ENCODE results near the gene CELF2. TPM values are rescaled to one million over a fixed set of nuclear protein-coding genes. Genes with fewer than 3 reads are reported as not detected.

Gene CELF2
- total and polyA plus RNA-seq, 10 donors = 13.5 to 180 (median 105) TPM

GRCh38 chr10:11217521-11217920, 199.8 kb downstream of the CELF2 start:
- intact Hi-C loops (cut with DNase I; ENCODE audit: low total_unique reads) = no loop called here
- WGBS, 5 donors = 88 to 95% (median 91%) methylated on average over 3 of the region's 3 CpGs
- Histone ChIP-seq H3K9me3 (no peaks in the 10 kb centered on the region), H3K36me3 (peaks cover 0 to 99% (median 28%) of the 10 kb centered on the region in 6 donors), H3K27ac (no peak overlapping the region), H3K4me3 (no peak overlapping the region), H3K27me3 (replicated peaks in 1 of 7) (no peaks in the 10 kb centered on the region), H3K4me1 (peaks cover 12 to 96% (median 56%) of the 10 kb centered on the region in 6 donors)
- TF ChIP-seq, protein P1, sequence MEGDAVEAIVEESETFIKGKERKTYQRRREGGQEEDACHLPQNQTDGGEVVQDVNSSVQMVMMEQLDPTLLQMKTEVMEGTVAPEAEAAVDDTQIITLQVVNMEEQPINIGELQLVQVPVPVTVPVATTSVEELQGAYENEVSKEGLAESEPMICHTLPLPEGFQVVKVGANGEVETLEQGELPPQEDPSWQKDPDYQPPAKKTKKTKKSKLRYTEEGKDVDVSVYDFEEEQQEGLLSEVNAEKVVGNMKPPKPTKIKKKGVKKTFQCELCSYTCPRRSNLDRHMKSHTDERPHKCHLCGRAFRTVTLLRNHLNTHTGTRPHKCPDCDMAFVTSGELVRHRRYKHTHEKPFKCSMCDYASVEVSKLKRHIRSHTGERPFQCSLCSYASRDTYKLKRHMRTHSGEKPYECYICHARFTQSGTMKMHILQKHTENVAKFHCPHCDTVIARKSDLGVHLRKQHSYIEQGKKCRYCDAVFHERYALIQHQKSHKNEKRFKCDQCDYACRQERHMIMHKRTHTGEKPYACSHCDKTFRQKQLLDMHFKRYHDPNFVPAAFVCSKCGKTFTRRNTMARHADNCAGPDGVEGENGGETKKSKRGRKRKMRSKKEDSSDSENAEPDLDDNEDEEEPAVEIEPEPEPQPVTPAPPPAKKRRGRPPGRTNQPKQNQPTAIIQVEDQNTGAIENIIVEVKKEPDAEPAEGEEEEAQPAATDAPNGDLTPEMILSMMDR (IDR thresholded peaks at IDR 0.05 in 8 of 11, conservative IDR thresholded peaks at IDR 0.05 in 3 of 11) = no peak
- TF ChIP-seq POLR2A (IDR thresholded peaks at IDR 0.05) (no peak), POLR2AphosphoS5 (IDR thresholded peaks at IDR 0.05) (no peak)
- DNase-seq = no peak

DNA sequence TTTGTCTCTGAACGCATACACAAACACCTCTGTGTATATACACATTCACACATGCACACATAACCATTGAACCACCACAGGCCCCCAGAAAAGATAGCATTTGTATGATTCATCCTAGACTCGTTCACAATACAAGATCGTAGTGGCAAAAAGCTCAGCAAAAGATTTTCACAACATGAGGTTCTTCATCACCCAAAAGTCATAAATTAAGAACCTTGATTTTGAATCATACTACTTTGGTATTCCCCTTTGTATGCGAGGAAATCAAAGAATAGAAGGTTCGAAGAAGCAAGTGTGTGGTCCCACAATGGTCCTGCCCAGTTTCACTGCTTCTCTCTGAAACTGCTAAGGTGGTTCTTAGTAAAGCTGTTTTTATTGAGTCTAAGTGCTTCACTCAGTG, 200.7 kb downstream of the CELF2 start:
- Histone ChIP-seq H3K27ac (no peak overlapping the region), H3K4me1 (peaks cover 8 to 96% (median 51%) of the 10 kb centered on the region in 6 donors), H3K27me3 (replicated peaks in 1 of 7) (no peaks in the 10 kb centered on the region), H3K4me3 (no peak overlapping the region), H3K9me3 (no peaks in the 10 kb centered on the region), H3K36me3 (peaks cover 0 to 100% (median 28%) of the 10 kb centered on the region in 6 donors)
- WGBS, 5 donors = 57 to 85% (median 70%) methylated on average over 5 of the region's 5 CpGs
- DNase-seq = no peak
- intact Hi-C loops (cut with DNase I; ENCODE audit: low total_unique reads) = no loop called here
- TF ChIP-seq POLR2A (IDR thresholded peaks at IDR 0.05) = no peak
- TF ChIP-seq, protein P1 (IDR thresholded peaks at IDR 0.05 in 8 of 11, conservative IDR thresholded peaks at IDR 0.05 in 3 of 11) = no peak
- no peak for TF ChIP-seq POLR2AphosphoS5 (IDR thresholded peaks at IDR 0.05)

DNA sequence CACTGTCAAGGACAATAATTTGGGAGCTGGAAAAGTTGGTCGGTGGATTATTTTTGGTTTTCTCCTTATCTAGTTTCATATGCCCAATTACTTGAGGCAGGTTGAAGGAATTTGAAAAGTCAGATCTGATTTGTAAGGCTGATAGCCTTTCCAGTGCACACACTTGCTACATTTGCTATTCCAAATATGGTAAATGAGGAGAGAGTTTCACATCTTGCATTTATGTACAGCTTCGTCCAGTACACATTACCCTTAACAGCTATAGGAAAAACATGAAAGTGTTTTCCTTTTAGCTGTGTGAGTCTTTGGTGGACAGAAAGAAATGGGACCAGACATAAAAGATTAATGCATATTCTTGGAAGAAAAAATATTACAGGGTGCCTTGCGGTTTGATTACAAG, 201.8 kb downstream of the CELF2 start:
- DNase-seq = no peak
- peaks cover 0 to 100% (median 25%) of the 10 kb centered on the region in 6 donors for H3K36me3 ChIP-seq
- WGBS, 5 donors = 78 to 93% (median 89%) methylated on average over 3 of the region's 3 CpGs
- no peaks in the 10 kb centered on the region for H3K9me3 ChIP-seq
- H3K4me3 ChIP-seq = no peak overlapping the region
- H3K4me1 ChIP-seq = peaks cover 7 to 96% (median 45%) of the 10 kb centered on the region in 6 donors
- H3K27me3 ChIP-seq (replicated peaks in 1 of 7) = no peaks in the 10 kb centered on the region
- no peak overlapping the region for H3K27ac ChIP-seq
- intact Hi-C loops (cut with DNase I; ENCODE audit: low total_unique reads) = no loop called here
- TF ChIP-seq POLR2AphosphoS5 (IDR thresholded peaks at IDR 0.05) (no peak), POLR2A (IDR thresholded peaks at IDR 0.05) (no peak)
- TF ChIP-seq, protein P1 (IDR thresholded peaks at IDR 0.05 in 8 of 11, conservative IDR thresholded peaks at IDR 0.05 in 3 of 11) = no peak

- intact Hi-C loops (cut with DNase I; ENCODE audit: low total_unique reads) = no loop called here
- no peak overlapping the region for H3K27ac ChIP-seq
- no peaks in the 10 kb centered on the region for H3K27me3 ChIP-seq (replicated peaks in 1 of 7)
- peaks cover 18 to 96% (median 52%) of the 10 kb centered on the region in 6 donors for H3K4me1 ChIP-seq
- TF ChIP-seq POLR2AphosphoS5 (IDR thresholded peaks at IDR 0.05) = peak in 1 of 3 donors; percentile 32
- TF ChIP-seq, protein P1 (IDR thresholded peaks at IDR 0.05 in 8 of 11, conservative IDR thresholded peaks at IDR 0.05 in 3 of 11) = no peak
- H3K9me3 ChIP-seq = no peaks in the 10 kb centered on the region
- no peak overlapping the region for H3K4me3 ChIP-seq
- 81 to 96% (median 89%) methylated on average over 8 to 9 of the region's 9 CpGs for WGBS, 5 donors
- peaks cover 0 to 92% (median 16%) of the 10 kb centered on the region in 6 donors for H3K36me3 ChIP-seq
- DNase-seq = no peak
These were observed 205.4 kb downstream of the CELF2 start for GRCh38 chr10:11223081-11223480.

Data from spleen (tissue), 11 donors.